Right renal cortex interstitium (tissue), 3 donors: ENCODE measurements around the gene SEMA4C. TPM values are rescaled to one million over a fixed set of nuclear protein-coding genes. Genes with fewer than 3 reads are reported as not detected.

Experiments used
- DNase-seq, 3 donors: peaks; one replicate each; pipeline ENCODE4 v3.0.0-alpha.2; 2013; ENCODE audit warnings: low read depth in 3 of 3, low spot score in 2 of 3
- polyA plus RNA-seq, 3 donors: library from polyadenylated mRNA; unstranded; fragments of 120-200 nt; gene quantifications; one replicate each; pipeline ENCODE4 v1.2.1, GENCODE V29; 2013; ENCODE audit not compliant: insufficient read length in 3 of 3

Gene SEMA4C, protein sequence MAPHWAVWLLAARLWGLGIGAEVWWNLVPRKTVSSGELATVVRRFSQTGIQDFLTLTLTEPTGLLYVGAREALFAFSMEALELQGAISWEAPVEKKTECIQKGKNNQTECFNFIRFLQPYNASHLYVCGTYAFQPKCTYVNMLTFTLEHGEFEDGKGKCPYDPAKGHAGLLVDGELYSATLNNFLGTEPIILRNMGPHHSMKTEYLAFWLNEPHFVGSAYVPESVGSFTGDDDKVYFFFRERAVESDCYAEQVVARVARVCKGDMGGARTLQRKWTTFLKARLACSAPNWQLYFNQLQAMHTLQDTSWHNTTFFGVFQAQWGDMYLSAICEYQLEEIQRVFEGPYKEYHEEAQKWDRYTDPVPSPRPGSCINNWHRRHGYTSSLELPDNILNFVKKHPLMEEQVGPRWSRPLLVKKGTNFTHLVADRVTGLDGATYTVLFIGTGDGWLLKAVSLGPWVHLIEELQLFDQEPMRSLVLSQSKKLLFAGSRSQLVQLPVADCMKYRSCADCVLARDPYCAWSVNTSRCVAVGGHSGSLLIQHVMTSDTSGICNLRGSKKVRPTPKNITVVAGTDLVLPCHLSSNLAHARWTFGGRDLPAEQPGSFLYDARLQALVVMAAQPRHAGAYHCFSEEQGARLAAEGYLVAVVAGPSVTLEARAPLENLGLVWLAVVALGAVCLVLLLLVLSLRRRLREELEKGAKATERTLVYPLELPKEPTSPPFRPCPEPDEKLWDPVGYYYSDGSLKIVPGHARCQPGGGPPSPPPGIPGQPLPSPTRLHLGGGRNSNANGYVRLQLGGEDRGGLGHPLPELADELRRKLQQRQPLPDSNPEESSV
- polyA plus RNA-seq: 10 to 100 TPM; 31.1 to 33.9 (median 31.3) TPM

DNA sequence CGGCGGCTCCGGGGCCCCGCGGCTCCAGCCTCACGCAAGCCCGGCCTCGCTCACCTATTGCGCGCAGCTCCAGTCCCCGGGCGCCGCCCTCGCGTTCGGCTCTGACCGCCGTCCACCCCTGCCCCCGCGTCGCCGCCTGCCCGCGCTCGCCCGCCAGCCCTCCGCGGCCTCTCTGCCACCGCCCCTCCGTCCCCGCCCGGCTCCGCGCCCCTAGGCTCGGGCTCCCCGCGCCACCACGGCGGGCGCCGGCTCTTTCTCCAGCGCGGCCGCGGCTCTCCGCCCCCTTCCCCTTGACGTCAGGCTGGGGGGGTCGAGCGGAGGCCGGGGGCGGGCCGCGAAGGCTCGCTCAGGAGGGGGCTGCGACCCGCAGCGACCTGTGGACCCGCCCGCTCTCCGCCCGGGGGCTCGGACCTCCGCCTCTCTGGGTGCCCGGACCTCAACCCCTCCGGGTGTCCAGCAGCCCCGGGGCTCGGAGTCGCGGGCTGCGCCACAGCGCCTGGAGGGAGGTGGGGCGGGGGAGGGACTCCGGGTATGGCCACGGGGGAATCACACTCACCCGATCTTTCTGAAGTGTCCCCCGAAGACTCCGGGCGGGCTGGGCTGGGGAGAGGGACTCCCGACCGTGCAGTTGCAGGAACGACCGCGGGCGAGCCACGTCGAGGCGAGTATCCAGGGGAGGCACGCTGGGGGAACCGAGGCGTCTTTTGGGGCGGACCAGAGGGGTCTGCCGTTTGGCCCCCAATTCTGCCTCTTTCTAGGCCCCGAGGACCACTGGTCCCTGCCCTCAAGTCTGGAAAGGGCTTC lies at the start of gene SEMA4C:
SEMA4C (minus strand) TSS at position 259 of the 804 bp plus-strand sequence. CDS start 2,194 bp downstream, outside the sequence.
- no peak for DNase-seq

DNA sequence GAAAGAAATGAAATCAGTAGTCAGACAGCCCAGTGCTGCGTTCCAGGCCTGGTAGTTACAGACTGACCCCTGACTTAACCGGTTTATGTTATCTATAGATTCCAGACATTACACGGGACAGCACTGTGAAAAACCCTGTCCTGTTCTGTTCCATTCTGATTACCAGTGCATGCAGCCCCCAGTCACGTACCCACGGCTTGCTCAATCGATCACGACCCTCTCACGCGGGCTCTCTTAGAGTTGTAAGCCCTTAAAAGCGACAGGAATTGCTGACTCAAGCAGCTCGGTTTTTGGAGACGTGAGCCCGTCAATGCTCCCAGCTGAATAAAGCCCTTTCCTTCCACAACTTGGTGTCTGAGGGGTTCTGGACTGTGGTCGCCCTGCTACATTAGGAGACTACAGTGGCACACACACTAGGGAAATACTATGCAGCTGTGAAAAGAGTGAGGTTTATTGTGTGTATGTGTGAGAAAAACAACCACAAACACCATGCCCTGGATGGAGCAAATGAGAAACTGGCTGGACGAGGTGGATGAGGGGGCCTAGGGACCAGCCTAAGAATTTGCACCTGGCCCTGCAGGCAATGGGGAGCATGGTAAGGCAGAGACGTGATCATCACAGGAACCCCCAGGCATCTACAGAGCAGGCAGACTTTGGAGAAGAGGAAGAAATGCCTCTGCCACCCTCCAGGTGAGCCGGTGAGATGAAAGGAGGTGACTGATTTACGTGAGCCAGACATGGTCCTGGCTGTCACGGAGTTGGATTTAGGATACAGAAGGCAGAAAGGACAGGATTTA lies 49.1 kb upstream of the SEMA4C start:
- no peak for DNase-seq

DNA sequence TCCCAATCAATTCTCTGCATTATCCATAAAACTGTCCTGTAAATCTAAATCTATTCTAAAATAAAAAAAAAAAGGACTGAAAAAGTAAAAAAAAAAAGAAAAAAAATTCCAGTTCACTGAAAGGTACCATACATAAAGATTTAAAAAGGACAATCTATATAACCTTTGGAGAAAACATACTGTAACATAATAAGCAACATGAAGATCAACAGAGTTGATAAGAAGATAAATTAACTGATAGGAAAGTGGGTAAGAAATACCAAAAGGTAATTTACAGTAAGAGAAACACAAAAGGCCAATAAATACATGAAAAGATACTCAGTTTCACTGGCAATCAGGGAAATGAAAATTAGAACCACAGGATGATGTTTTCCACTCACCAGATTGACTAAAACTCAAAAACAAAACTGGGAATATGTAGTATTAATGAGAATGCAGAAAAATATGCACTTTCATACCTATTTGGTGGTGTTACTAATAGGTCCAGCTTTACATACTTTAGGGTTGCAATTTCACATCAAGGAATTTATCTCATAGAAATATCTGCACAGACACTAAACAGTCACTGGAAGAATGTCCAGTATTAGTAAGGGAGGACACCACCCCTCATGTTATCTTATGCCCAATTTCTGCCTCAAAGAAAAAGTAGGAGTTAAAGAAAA lies 48.3 kb upstream of the SEMA4C start:
- DNase-seq: no peak

DNA sequence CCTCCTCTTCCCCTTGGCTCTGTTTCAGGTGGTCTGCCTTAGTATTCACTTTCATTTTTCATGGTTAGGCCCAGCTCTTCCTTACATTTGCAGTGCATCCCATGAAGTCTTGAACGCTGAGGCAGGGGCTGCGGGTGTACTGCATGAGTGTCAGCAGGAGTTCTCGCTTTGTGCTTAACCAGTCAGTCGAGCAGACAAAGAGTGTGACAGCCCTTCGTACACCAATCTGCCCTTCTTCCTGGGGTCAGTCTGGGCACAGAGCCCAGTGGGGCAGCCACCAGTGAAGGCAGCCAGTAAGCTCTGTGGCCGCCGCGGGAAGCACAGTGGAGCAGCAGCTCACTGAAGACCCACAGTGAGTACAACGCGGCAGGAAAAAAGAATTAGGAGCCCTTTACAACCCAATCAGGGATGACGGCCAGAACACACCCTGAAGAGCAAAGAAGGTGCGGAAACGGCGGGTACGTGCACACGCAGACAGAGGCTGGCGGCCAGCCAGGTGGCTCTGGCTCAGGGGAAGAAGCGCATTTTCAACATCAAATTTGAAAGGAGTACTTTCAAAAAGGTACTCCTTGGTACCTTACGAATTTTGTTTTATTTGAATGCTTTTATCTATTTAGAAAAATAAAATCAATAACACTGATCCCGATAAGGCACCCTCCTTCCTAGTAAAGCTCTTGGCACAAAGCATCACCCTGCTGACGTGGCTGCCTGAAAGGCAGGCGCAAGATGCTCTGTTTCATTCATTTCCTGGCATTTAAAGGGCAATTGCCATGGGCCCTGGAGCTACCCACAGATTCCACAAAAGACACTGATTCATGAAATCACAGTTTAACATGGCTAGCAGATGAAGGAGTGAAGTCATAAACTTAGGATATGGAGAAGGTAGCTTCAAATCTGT lies 47.0 kb upstream of the SEMA4C start:
- DNase-seq: no peak

DNA sequence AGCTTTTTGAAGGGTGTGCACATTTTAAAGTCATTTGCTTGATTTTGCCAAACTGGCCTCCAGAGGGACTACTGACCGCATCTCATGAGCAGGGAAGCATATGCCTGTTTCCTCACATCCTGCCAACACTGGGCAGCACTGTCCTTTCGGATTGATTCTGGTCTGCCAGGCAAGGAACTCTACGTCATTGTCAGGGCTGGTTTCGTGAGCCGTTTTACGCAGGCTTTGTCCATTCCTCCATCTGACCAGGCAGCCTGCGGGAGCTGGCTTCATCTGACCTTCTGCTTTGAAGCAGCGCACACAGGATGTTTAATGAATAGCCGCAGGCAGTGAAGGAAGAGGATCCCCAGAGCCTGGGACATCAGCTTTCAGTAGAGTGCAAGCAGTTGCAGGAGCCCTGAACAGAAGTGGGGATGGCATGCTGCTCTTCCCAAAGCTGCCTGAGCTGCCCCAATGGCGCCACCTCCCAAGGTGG lies 46.3 kb upstream of the SEMA4C start:
- no peak for DNase-seq

DNA sequence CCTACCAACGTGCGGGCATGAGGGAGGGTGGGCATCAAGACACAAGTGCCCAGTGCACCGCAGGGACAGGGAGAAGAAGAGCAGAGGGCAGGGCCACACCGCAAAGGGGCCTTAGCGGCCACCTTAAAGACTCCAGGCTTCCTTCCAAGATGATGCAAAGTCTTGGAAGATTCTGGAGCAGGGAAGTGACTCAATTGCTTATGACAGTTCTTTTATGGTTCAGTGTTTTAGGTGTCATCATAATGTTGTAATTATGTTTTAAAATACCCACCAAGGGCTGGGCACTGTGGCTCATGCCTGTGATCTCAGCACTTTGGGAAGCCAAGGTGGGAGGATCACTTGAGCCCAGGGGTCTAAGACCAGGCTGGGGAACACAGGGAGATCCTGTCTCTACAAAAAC lies 44.5 kb upstream of the SEMA4C start:
- DNase-seq: no peak

- no peak for DNase-seq
Measured at GRCh38 chr2:96913398-96914202, 43.7 kb upstream of the SEMA4C start.

GRCh38 chr2:96913117-96913397 lies 43.2 kb upstream of the SEMA4C start:
- no peak for DNase-seq

- DNase-seq: no peak
Measured at GRCh38 chr2:96912346-96913116, 42.7 kb upstream of the SEMA4C start.

DNA sequence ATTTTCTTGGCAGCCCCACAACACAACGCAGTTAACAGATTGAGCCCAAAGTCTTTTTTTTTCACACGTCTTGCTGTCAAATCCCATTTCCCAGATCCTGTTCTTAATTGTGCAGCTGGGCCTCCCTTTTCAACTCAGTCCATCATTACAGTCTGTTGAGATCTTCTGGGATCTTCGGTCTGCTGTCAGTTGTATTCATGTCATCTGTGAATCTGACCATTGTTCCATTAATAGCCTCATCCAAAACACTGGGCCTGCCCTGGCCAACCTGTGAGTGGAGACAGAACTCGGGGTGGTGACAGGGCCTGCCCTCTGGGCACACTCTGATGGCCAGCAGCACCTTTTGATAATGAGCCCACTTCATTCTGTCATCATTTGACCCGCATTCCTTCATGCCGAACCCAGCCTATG lies 39.7 kb upstream of the SEMA4C start:
- DNase-seq: no peak

DNA sequence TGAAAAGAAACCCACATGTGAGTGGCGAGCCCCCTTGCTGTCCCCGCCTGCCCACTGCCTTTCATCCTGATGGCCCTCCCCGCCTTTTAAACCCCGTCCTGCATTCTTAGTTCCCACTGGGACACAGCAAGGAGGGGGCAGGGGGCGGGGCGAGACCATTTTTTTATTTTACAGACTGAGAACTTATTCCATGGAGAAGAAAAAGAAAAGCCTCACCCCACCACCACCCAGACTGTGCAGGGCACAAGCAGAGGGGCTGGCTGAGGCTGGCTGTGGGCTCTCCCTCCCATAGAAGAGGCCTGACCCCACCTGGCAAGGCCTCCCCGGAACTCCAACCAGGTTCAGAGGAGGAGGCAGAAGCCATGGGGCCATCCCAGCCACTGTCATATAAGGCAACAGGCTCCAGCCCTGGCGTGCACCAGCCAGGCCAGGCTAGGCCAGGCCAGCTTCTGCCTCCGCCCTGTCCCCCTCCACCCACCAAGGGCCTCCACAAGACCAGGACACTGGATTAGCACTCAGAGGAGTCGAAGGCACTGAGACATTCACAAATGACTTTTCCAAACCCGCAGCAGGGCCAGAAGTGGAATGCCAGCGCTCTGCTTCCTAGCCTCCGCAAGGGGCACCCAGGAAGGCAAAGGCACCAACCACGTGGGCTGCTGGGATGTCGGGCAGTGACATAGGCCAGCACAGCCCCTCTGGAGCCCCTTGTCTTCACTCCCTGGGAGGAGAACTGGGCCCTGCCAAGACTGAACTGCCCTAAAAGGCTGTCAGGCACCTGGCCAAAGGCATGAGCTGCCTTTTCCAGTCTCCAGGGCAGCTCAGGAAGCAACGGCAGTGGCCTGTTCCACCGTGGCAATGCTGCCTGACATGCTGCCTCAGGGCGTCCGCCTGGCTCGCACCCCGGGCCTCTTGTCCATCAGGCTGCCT lies 37.5 kb upstream of the SEMA4C start:
- no peak for DNase-seq

DNA sequence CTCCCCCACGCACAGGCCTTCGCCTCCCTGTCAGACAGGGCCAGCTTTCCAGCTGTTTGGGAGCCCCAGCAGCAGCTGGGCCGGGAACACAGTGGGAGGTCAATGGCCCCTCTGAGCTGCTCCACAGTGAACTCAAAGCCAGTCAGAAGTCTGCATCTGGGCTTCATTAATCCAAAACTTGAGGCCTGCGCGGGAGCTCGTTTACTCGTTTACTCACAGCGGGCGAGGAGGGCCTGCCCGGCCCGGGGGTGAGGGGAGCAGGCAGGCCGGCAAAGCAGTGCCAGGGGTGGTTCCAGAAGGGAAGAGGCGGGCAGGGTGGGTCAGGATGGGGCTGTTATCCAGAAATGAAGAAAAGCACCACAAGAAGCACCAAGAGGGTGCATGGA lies 36.8 kb upstream of the SEMA4C start:
- no peak for DNase-seq

DNA sequence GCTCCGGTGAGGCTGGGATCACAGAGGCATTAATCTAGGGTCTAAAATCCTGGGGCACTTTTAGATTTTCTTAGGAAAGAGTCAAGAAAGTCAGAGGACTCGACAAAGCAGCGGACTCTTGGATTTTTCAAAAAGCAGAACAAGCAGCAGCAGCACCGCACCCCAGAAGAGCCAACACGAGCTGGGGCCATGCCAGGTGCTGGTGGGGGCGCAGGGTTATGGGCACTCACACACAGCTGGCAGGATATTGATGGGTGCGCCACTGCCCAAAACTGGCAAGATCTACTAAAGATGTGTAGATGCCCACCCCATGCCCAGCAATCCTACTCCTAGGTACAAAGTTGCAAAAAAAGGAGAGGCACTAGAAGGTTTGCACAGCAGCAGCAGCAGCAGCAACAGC lies 33.9 kb upstream of the SEMA4C start:
- no peak for DNase-seq

GRCh38 chr2:96903318-96903717 lies 33.4 kb upstream of the SEMA4C start:
- DNase-seq: no peak

- DNase-seq: no peak
Measured at GRCh38 chr2:96900237-96900636, 30.4 kb upstream of the SEMA4C start.

GRCh38 chr2:96899413-96899741 lies 29.5 kb upstream of the SEMA4C start:
- DNase-seq: no peak
